Thyroid gland (tissue), 4 donors: Measurements from ENCODE around the gene HIGD2A.

ENCODE experiments used
- CTCF ChIP-seq, 6 experiments: fragments of 200-600 bp in 3 of 6; fragments of 450-650 bp in 3 of 6; sonication (generic) in 3 of 6; IDR thresholded peaks; one replicate each; pipeline ENCODE4 v1.5.1; 2016 to 2019; ENCODE audit warnings: antibody characterized with exemption in 6 of 6, mild to moderate bottlenecking in 2 of 6, inconsistent platforms in 1 of 6, moderate library complexity in 1 of 6
- POLR2A ChIP-seq, 2 donors: fragments of 450-650 bp; IDR thresholded peaks; one replicate each; pipeline ENCODE4 v1.6.1; 2017; ENCODE audit warnings: antibody characterized with exemption in 2 of 2, mild to moderate bottlenecking in 2 of 2, moderate library complexity in 1 of 2

- TF ChIP-seq CTCF (IDR thresholded peaks at IDR 0.05) (no peak), POLR2A (IDR thresholded peaks at IDR 0.05) (no peak)
Measured at GRCh38 chr5:176420972-176421544, 32.5 kb downstream of the HIGD2A start.
